GM21515 (cell line): ENCODE measurements around the gene RBBP4.

ENCODE experiments used
- ATAC-seq: cut with Tn5 transposase; IDR thresholded peaks from one replicate; pipeline ENCODE4 v1.9.1; 2021; ENCODE audit not compliant: unreplicated experiment

RBBP4 gene

GRCh38 chr1:32717503-32717902 is 66.5 kb downstream of the RBBP4 start:
- ATAC-seq = no peak

- ATAC-seq = no peak
Measured at GRCh38 chr1:32718036-32718435, 67.0 kb downstream of the RBBP4 start.

- ATAC-seq = no peak
Measured at GRCh38 chr1:32718527-32718926, 67.5 kb downstream of the RBBP4 start.

GRCh38 chr1:32719681-32720275 is 68.8 kb downstream of the RBBP4 start:
- no peak for ATAC-seq

GRCh38 chr1:32724678-32725614 is 73.9 kb downstream of the RBBP4 start:
- ATAC-seq = no peak

GRCh38 chr1:32725615-32725982 is 74.6 kb downstream of the RBBP4 start:
- ATAC-seq = no peak

GRCh38 chr1:32727876-32728275 is 76.9 kb downstream of the RBBP4 start:
- ATAC-seq = no peak

- ATAC-seq = no peak
Measured at GRCh38 chr1:32728413-32729077, 77.5 kb downstream of the RBBP4 start.

- ATAC-seq = no peak
Measured at GRCh38 chr1:32729254-32730046, 78.4 kb downstream of the RBBP4 start.

GRCh38 chr1:32733582-32734321 is 82.7 kb downstream of the RBBP4 start:
- no peak for ATAC-seq
